Neural progenitor cell (in vitro differentiated cells): ENCODE data around the gene ZNF500. TPM values are rescaled to one million over a fixed set of nuclear protein-coding genes. Genes with fewer than 3 reads are reported as not detected.

Experiments used
- DNase-seq: peaks from one replicate; pipeline ENCODE4 v3.0.0-alpha.2; 2016; ENCODE audit warnings: low spot score
- H2AFZ ChIP-seq: fragments of 200-600 bp; sonication (generic); replicated peaks from 2 replicates; pipeline ENCODE4 v1.6.1; 2016; ENCODE audit warnings: antibody characterized with exemption
- H3F3A ChIP-seq: fragments of 200-600 bp; sonication (generic); 2 replicates; pipeline ENCODE4 v1.6.1; 2016; ENCODE audit warnings: antibody characterized with exemption, low read depth
- H3K27ac ChIP-seq: fragments of 200-600 bp; sonication (generic); 2 replicates; pipeline ENCODE4 v1.5.1; 2016; ENCODE audit warnings: mild to moderate bottlenecking
- H3K27me3 ChIP-seq: fragments of 200-600 bp; sonication (generic); 2 replicates; pipeline ENCODE4 v1.6.1; 2016; ENCODE audit warnings: mild to moderate bottlenecking, moderate library complexity
- H3K36me3 ChIP-seq: fragments of 200-600 bp; sonication (generic); 2 replicates; pipeline ENCODE4 v1.5.1; 2016
- H3K4me1 ChIP-seq: fragments of 200-600 bp; sonication (generic); 2 replicates; pipeline ENCODE4 v1.6.1; 2016; ENCODE audit warnings: mixed run types
- H3K4me2 ChIP-seq: fragments of 200-600 bp; sonication (generic); 2 replicates; pipeline ENCODE4 v1.6.1; 2016
- H3K4me3 ChIP-seq: fragments of 200-600 bp; sonication (generic); 2 replicates; pipeline ENCODE4 v1.5.1; 2016
- H3K79me2 ChIP-seq: fragments of 200-600 bp; sonication (generic); 2 replicates; pipeline ENCODE4 v1.6.1; 2016; ENCODE audit warnings: low read depth
- H3K9ac ChIP-seq: fragments of 200-600 bp; sonication (generic); 2 replicates; pipeline ENCODE4 v1.6.1; 2016
- H3K9me3 ChIP-seq: fragments of 200-600 bp; sonication (generic); 2 replicates; pipeline ENCODE4 v1.5.1; 2016; ENCODE audit warnings: low read depth
- H4K20me1 ChIP-seq: fragments of 200-600 bp; sonication (generic); 2 replicates; pipeline ENCODE4 v1.6.1; 2016; ENCODE audit warnings: low read depth
- H3K27ac Mint-ChIP-seq: 3 replicates; pipeline ENCODE4 v1.8.0; 2021; ENCODE audit warnings: mixed read lengths
- H3K27me3 Mint-ChIP-seq: 2 replicates; pipeline ENCODE4 v1.8.0; 2022; ENCODE audit warnings: low read depth, mild to moderate bottlenecking, inconsistent platforms, moderate library complexity, mixed read lengths; ENCODE audit not compliant: insufficient read depth
- H3K36me3 Mint-ChIP-seq: 3 replicates; pipeline ENCODE4 v1.8.0; 2021; ENCODE audit warnings: mixed read lengths
- H3K4me1 Mint-ChIP-seq: 3 replicates; pipeline ENCODE4 v1.8.0; 2021; ENCODE audit warnings: mixed read lengths
- H3K4me3 Mint-ChIP-seq: 3 replicates; pipeline ENCODE4 v1.8.0; 2021; ENCODE audit warnings: mild to moderate bottlenecking, moderate library complexity, mixed read lengths
- H3K9me3 Mint-ChIP-seq: 3 replicates; pipeline ENCODE4 v1.8.0; 2020; ENCODE audit warnings: mixed read lengths
- CTCF ChIP-seq: fragments of 200-600 bp; sonication (generic); IDR thresholded peaks from 2 replicates; pipeline ENCODE4 v1.5.1; 2017; ENCODE audit warnings: antibody characterized with exemption, mild to moderate bottlenecking
- EZH2 ChIP-seq: fragments of 200-600 bp; sonication (generic); IDR thresholded peaks from 2 replicates; pipeline ENCODE4 v1.6.1; 2017; ENCODE audit warnings: antibody characterized with exemption, mild to moderate bottlenecking, moderate library complexity
- EZH2phosphoT487 ChIP-seq: fragments of 200-600 bp; sonication (generic); IDR thresholded peaks from 2 replicates; pipeline ENCODE4 v1.6.1; 2017; ENCODE audit warnings: antibody characterized with exemption
- total RNA-seq: library from RNA; depleted of rRNA; stranded (reverse); fragments of >200 nt; gene quantifications from 2 replicates; pipeline ENCODE4 v1.2.3, GENCODE V29; 2015; ENCODE audit warnings: low replicate concordance

The ZNF500 gene
- total RNA-seq, 1 donor from 2014 or later = 4.2 TPM

- Mint-ChIP-seq H3K4me1 (peaks cover 12% of the 10 kb centered on the region), H3K36me3 (no peaks in the 10 kb centered on the region), H3K4me3 (peak overlapping the region; percentile 14), H3K27ac (peak overlapping the region; percentile 42), H3K27me3 (peaks cover 2% of the 10 kb centered on the region), H3K9me3 (no peaks in the 10 kb centered on the region)
- Histone ChIP-seq H2AFZ (no peak overlapping the region), H3K36me3 (no peaks in the 10 kb centered on the region), H3K4me1 (peaks cover 11% of the 10 kb centered on the region), H3K4me2 (no peak overlapping the region), H3K27me3 (no peaks in the 10 kb centered on the region), H3K9me3 (no peaks in the 10 kb centered on the region), H3K27ac (no peak overlapping the region), H4K20me1 (no peaks in the 10 kb centered on the region), H3K79me2 (no peaks in the 10 kb centered on the region), H3K9ac (no peak overlapping the region), H3K4me3 (no peak overlapping the region), H3F3A (peaks cover 11% of the 10 kb centered on the region)
- TF ChIP-seq EZH2 = no peak
- no peak for TF ChIP-seq EZH2phosphoT487
- TF ChIP-seq CTCF = no peak
- no peak for DNase-seq
Observed at GRCh38 chr16:4790871-4791270, 23.9 kb upstream of the ZNF500 start.

DNA sequence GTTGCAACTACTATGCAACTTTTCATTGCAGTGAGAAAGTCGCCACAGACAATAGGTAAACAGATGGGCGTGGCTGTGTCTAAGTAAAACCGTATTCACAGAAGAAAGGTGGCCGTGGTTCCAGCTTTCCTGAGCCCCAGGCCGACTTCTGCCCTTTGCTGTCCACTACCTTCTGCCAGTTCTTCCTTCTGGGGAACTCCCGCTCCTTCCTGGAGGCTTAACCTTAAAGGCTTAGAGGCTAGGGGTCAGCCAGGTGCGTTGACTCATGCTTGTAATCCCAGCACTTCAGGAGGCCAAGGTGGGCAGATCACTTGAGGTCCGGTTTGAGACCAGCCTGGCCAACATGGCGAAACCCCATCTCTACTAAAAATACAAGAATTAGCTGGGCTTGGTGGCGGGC lies 23.3 kb upstream of the ZNF500 start:
- H4K20me1 ChIP-seq = no peaks in the 10 kb centered on the region
- DNase-seq = no peak
- Mint-ChIP-seq H3K9me3 (no peaks in the 10 kb centered on the region), H3K4me1 (peaks cover 12% of the 10 kb centered on the region), H3K27ac (no peak overlapping the region), H3K27me3 (peaks cover 2% of the 10 kb centered on the region), H3K36me3 (no peaks in the 10 kb centered on the region), H3K4me3 (no peak overlapping the region)
- no peak overlapping the region for H2AFZ ChIP-seq
- H3K9me3 ChIP-seq = no peaks in the 10 kb centered on the region
- H3K4me2 ChIP-seq = no peak overlapping the region
- H3K4me1 ChIP-seq = peaks cover 11% of the 10 kb centered on the region
- H3K9ac ChIP-seq = no peak overlapping the region
- no peaks in the 10 kb centered on the region for H3K36me3 ChIP-seq
- no peaks in the 10 kb centered on the region for H3K27me3 ChIP-seq
- H3K4me3 ChIP-seq = no peak overlapping the region
- no peaks in the 10 kb centered on the region for H3K79me2 ChIP-seq
- H3F3A ChIP-seq = peaks cover 11% of the 10 kb centered on the region
- H3K27ac ChIP-seq = no peak overlapping the region
- no peak for TF ChIP-seq EZH2
- no peak for TF ChIP-seq CTCF
- TF ChIP-seq EZH2phosphoT487 = no peak

DNA sequence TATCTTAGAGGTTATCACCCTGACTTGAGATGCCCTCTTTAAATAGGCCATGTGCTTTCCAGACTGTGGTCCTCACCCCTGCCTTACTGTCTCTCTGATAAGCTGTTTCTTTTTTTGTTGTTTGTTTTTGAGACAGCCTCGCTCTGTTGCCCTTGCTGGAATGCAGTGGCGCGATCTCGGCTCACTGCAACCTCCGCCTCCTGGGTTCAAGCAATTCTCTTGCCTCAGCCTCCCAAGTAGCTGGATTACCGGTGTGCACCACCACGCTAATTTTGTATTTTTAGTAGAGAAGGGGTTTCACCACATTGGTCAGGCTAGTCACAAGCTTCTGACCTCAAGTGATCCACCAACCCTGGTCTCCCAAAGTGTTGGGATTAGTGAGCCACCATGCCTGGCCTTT lies 21.9 kb upstream of the ZNF500 start:
- peaks cover 11% of the 10 kb centered on the region for H3F3A ChIP-seq
- Mint-ChIP-seq H3K9me3 (no peaks in the 10 kb centered on the region), H3K27ac (peak overlapping the region; percentile 85), H3K4me3 (peak overlapping the region; percentile 30), H3K36me3 (no peaks in the 10 kb centered on the region), H3K4me1 (peaks cover 17% of the 10 kb centered on the region), H3K27me3 (peaks cover 2% of the 10 kb centered on the region)
- TF ChIP-seq EZH2 = no peak
- no peak for TF ChIP-seq CTCF
- TF ChIP-seq EZH2phosphoT487 = no peak
- H3K4me2 ChIP-seq = no peak overlapping the region
- no peaks in the 10 kb centered on the region for H3K79me2 ChIP-seq
- no peak overlapping the region for H3K4me3 ChIP-seq
- H3K9ac ChIP-seq = no peak overlapping the region
- H3K27ac ChIP-seq = no peak overlapping the region
- peaks cover 11% of the 10 kb centered on the region for H3K4me1 ChIP-seq
- H3K27me3 ChIP-seq = no peaks in the 10 kb centered on the region
- H2AFZ ChIP-seq = peak overlapping the region; percentile 0
- no peaks in the 10 kb centered on the region for H3K36me3 ChIP-seq
- no peaks in the 10 kb centered on the region for H3K9me3 ChIP-seq
- no peak for DNase-seq
- H4K20me1 ChIP-seq = no peaks in the 10 kb centered on the region

DNA sequence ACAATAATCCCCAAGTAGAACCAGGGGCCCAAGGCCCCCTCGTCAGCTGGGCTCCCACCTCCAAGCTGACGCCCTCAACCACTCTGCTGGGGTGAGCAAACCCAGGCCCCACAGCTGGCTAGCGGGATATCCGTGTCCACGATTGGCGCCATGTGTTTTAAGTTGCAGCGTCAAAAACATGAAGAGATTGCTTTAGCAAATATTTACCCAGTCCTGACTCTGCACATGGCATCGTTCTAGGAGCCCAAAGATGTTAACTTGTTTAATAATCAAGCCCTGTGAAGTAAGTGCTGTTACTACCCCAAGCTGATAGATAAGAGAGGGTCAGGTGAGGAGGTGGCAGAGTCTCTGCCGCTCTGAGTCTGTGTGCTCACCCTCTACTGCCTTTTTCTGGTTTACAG lies 21.5 kb upstream of the ZNF500 start:
- H3F3A ChIP-seq = peaks cover 11% of the 10 kb centered on the region
- peaks cover 11% of the 10 kb centered on the region for H3K4me1 ChIP-seq
- peaks cover 17% of the 10 kb centered on the region for H3K4me1 Mint-ChIP-seq
- H3K9me3 ChIP-seq = no peaks in the 10 kb centered on the region
- no peaks in the 10 kb centered on the region for H4K20me1 ChIP-seq
- peaks cover 2% of the 10 kb centered on the region for H3K27me3 Mint-ChIP-seq
- no peak for DNase-seq
- H3K9ac ChIP-seq = no peak overlapping the region
- H3K36me3 Mint-ChIP-seq = no peaks in the 10 kb centered on the region
- H3K79me2 ChIP-seq = no peaks in the 10 kb centered on the region
- peak overlapping the region; percentile 0 for H2AFZ ChIP-seq
- peak overlapping the region; percentile 85 for H3K27ac Mint-ChIP-seq
- H3K27me3 ChIP-seq = no peaks in the 10 kb centered on the region
- H3K4me3 Mint-ChIP-seq = peak overlapping the region; percentile 30
- H3K27ac ChIP-seq = no peak overlapping the region
- peak overlapping the region; percentile 45 for H3K4me2 ChIP-seq
- H3K9me3 Mint-ChIP-seq = no peaks in the 10 kb centered on the region
- TF ChIP-seq CTCF (no peak), EZH2phosphoT487 (no peak), EZH2 (no peak)
- H3K4me3 ChIP-seq = no peak overlapping the region
- no peaks in the 10 kb centered on the region for H3K36me3 ChIP-seq
